T-helper 2 cell treated with Interferon-gamma antibody and Interleukin-4, amounts not matched to agents 100 ng/mL and 5 ng/mL, for 36 hours (primary cell): ENCODE results near the gene POM121. TPM values are rescaled to one million over a fixed set of nuclear protein-coding genes. Genes with fewer than 3 reads are reported as not detected.
"Not testable (repeated sequence)": the region's sequence is repeated elsewhere in the genome, so short reads cannot be mapped to it uniquely, and the experiment has no call there.

Experiments used
- intact Hi-C: fragments of 100-400 bp; cut with micrococcal nuclease; formaldehyde crosslinking; loops from one replicate; pipeline ENCODE4 v1.15.1; 2023
- total RNA-seq: library from RNA; stranded (reverse); gene quantifications from 2 replicates; pipeline ENCODE4 v1.2.3, GENCODE V29; 2022

Gene POM121
- total RNA-seq, 1 donor from 2014 or later: 61.1 TPM

DNA sequence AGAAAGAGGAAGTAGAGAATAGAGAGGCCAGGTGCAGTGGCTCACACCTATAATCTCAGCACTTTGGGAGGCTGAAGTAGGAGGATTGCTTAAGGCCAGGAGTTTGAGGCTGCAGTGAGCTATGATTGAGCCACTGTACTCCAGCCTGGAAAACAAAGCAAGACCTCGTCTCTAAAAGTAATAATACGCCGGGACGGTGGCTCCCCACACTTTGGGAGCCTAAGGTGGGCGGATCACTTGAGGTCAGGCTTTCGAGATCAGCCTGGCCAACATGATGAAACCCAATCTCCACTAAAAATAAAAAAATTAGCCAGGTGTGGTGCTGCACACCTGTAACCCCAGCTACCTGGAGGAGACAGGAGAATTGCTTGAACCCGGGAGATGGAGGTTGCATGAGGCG is 70.6 kb downstream of the POM121 start:
- intact Hi-C loops: not testable (repeated sequence)

DNA sequence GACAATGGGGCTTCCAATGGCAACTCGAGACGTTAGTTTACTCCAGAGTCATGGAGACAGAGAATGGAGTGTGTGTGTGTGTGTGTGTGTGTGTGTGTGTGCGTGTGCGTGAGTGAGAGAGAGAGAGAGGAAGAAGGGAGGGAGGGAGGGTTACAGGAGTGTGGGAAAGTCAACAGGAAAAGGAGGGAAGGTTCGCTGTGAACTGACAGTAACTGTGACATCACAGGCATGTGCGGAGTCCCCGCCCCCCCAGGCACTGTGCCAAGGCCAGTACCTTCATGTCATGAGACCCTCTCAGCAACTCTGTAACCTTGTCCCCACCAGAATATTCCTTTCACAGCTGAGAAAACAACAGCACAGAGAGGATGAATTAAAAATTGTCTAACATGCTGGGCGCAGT is 72.6 kb downstream of the POM121 start:
- intact Hi-C loops: not testable (repeated sequence)

DNA sequence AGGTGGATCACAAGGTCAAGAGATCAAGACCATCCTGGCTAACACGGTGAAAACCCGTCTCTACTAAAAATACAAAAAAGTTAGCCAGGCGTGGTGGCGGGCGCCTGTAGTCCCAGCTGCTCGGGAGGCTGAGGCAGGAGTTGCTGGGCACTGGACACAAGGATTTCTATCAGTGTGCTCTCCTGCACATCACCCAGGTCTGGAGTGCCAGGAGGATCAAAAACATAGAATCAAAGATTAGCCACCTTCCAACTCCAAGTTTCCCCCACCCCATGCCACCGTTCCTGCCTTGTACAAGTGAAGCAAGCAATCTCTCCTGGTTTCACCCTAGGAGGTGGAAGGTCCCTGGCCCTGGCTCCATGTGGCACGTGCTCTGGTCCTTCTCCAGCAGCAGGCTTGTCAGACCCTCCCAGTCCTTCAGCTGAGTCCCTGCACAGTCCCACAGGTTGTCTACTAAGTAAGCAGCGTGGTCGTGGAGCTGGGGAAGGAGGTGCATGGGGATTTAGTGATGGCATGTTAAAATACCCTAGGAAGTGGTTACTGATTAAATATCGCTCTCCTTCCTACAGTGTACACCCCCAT is 73.1 kb downstream of the POM121 start:
- intact Hi-C loops: not testable (repeated sequence)

Other genes with a start within 250 kb of the POM121 start
- 3.4 and 3.5 TPM in 2 replicates for gene TYW1B, start 96.9 kb upstream of the POM121 start, total RNA-seq
- 1.5 and 2.0 TPM in 2 replicates for gene TRIM74, start 44.4 kb downstream of the POM121 start, total RNA-seq
- not detected in 2 replicates for gene SPDYE8, start 104.7 kb downstream of the POM121 start, total RNA-seq
- not detected in 2 replicates for gene SPDYE11, start 132.8 kb downstream of the POM121 start, total RNA-seq
- not detected in 2 replicates for gene SPDYE9, start 160.9 kb downstream of the POM121 start, total RNA-seq